HG02610 (cell line): ENCODE measurements around the gene MET.
"Not testable (repeated sequence)": the region's sequence is repeated elsewhere in the genome, so short reads cannot be mapped to it uniquely, and the experiment has no call there.

ENCODE experiments used
- ATAC-seq: cut with Tn5 transposase; IDR thresholded peaks from one replicate; pipeline ENCODE4 v1.9.1; 2021; ENCODE audit warnings: mild to moderate bottlenecking, moderate library complexity; ENCODE audit not compliant: unreplicated experiment

Gene MET

GRCh38 chr7:116743835-116744234, 71.8 kb downstream of the MET start:
- not testable (repeated sequence) for ATAC-seq

- not testable (repeated sequence) for ATAC-seq
Measured at GRCh38 chr7:116746388-116746787, 74.4 kb downstream of the MET start.

GRCh38 chr7:116751070-116751469, 79.1 kb downstream of the MET start:
- ATAC-seq: not testable (repeated sequence)

- ATAC-seq: no peak
Measured at GRCh38 chr7:116752305-116753074, 80.5 kb downstream of the MET start.

- ATAC-seq: no peak
Measured at GRCh38 chr7:116753130-116753529, 81.1 kb downstream of the MET start.

- ATAC-seq: no peak
Measured at GRCh38 chr7:116754186-116754585, 82.2 kb downstream of the MET start.

GRCh38 chr7:116757283-116757682, 85.3 kb downstream of the MET start:
- ATAC-seq: no peak

- ATAC-seq: not testable (repeated sequence)
Measured at GRCh38 chr7:116759642-116760041, 87.6 kb downstream of the MET start.

GRCh38 chr7:116762971-116763370, 91.0 kb downstream of the MET start:
- ATAC-seq: no peak

GRCh38 chr7:116763647-116764046, 91.7 kb downstream of the MET start:
- no peak for ATAC-seq

- no peak for ATAC-seq
Measured at GRCh38 chr7:116766881-116767280, 94.9 kb downstream of the MET start.

- ATAC-seq: no peak
Measured at GRCh38 chr7:116769546-116769945, 97.5 kb downstream of the MET start.

GRCh38 chr7:116770941-116771340, 98.9 kb downstream of the MET start:
- no peak for ATAC-seq

- no peak for ATAC-seq
Measured at GRCh38 chr7:116771640-116772039, 99.6 kb downstream of the MET start.

- no peak for ATAC-seq
Measured at GRCh38 chr7:116772423-116772863, 100.4 kb downstream of the MET start.

- ATAC-seq: no peak
Measured at GRCh38 chr7:116772926-116773749, 101.1 kb downstream of the MET start.

- ATAC-seq: no peak
Measured at GRCh38 chr7:116776046-116776445, 104.0 kb downstream of the MET start.

- ATAC-seq: peak; percentile 79
Measured at GRCh38 chr7:116776610-116777289, 104.8 kb downstream of the MET start.

GRCh38 chr7:116777651-116778281, 105.8 kb downstream of the MET start:
- no peak for ATAC-seq

- no peak for ATAC-seq
Measured at GRCh38 chr7:116779216-116779615, 107.2 kb downstream of the MET start.

- no peak for ATAC-seq
Measured at GRCh38 chr7:116779931-116780330, 107.9 kb downstream of the MET start.
